ENCODE data around the gene MAFB. TPM values are rescaled to one million over a fixed set of nuclear protein-coding genes. Genes with fewer than 3 reads are reported as not detected.
"Not testable (repeated sequence)": the region's sequence is repeated elsewhere in the genome, so short reads cannot be mapped to it uniquely, and the experiment has no call there.

The MAFB gene
- 14.7 TPM for total RNA-seq
- long read RNA-seq, transcript MAFB-201 (1 exons, 3,393 nt): major isoform, 72 of 72 reads
- long read RNA-seq, partial matches to known transcripts: 0 of 72 reads
- long read RNA-seq, other reads (novel, unspliced or antisense): 0 of 72 reads

- peak; percentile 96 for DNase-seq
- ATAC-seq (ENCODE audit: poor library complexity): peak; percentile 85
- intact Hi-C loops (cut with DNase I): loop anchor here (10.0 kb wide), 2 partner anchors 405 to 805 kb away; no protein-coding TSS in a partner anchor
Observed at GRCh38 chr20:40689100-40689942, at the start of gene MAFB. Gene MAFB (minus strand): TSS chr20:40689236. CDS start chr20:40688850, 386 bp downstream.

GRCh38 chr20:40736468-40736867 lies 47.4 kb upstream of the MAFB start:
- intact Hi-C loops (cut with DNase I); ATAC-seq (ENCODE audit: poor library complexity); DNase-seq: not testable (repeated sequence)

- ATAC-seq (ENCODE audit: poor library complexity) (no peak), DNase-seq (no peak)
- intact Hi-C loops (cut with DNase I): no loop called here
Observed at GRCh38 chr20:40728996-40729395, 40.0 kb upstream of the MAFB start.

DNA sequence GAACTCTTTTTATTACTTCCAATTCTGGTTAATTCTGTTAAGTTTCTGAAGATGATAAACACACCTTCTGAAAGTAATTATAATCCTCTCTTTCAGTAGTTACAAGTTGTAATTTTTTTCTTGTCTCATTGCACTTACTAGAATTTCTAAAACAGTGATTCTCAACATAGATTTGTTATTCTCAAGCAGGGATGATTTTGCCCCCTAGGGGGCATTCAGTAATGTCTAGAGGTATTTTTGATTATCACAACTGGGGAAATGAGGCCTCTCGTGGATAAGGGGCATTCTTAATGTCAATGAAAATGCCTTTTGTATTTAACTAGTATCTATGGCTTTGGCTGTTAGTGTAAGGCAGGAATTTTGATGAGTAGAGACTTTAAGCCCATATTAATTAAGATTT lies 39.4 kb upstream of the MAFB start:
- no peak for DNase-seq
- intact Hi-C loops (cut with DNase I): no loop called here
- ATAC-seq (ENCODE audit: poor library complexity): no peak

DNA sequence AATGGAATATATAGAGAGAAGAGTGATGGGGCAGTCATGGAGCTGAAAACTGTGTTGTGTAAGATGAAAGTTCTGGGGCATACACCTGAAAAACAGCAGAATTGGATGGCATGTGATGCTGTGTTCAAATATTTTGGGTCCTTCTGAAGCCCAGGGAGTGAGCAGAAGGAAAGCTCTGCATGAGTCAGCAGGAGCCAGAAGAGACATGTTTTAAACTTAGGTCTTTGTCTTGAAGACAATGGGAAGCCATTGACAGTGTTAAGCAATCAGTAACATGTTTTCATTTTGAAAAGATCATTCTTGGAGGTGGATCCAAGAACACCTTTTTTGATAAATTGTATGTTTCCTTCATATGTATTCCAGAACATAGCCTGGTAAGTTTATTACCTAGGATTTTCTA lies 38.9 kb upstream of the MAFB start:
- intact Hi-C loops (cut with DNase I): no loop called here
- DNase-seq: no peak
- no peak for ATAC-seq (ENCODE audit: poor library complexity)

DNA sequence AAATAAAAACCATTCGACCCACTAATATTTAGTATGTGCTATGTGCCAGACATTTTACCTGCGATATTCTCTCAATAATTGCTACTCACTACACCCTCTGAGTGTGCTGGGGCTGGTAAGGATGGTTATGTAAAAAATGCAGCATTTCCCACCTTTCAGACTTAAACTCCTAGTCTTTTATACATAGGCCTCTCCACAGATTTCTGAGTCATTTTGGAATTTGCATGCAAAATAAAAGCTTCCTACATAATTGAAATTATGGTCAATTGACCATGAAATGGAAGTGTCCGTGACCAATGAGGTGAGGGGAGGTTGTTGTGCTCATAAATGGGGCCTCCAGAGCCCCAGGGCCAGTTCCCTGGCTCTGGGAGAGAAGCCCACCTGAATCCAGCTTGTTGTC lies 37.7 kb upstream of the MAFB start:
- intact Hi-C loops (cut with DNase I): no loop called here
- DNase-seq (no peak), ATAC-seq (ENCODE audit: poor library complexity) (no peak)

GRCh38 chr20:40724566-40724965 lies 35.5 kb upstream of the MAFB start:
- DNase-seq (no peak), ATAC-seq (ENCODE audit: poor library complexity) (no peak)
- intact Hi-C loops (cut with DNase I): no loop called here

DNA sequence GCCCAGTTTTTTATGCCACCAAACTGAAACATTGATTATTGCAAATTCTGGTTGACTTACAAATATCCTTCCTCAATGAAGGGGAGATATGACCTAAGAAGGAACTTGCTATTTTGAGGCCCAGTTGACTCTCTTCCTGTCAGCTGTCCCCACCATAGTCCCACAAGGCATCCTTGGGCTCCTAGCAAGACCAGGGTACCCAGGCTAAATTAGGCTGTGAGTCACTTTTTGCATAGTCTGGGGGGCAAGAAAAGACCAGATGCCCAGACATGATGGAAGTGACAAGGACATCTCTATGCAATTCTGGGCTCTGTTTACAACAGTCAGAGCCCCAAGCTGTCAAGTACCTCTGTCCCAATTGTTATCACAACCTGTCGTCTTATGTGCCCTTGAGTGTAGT lies 31.8 kb upstream of the MAFB start:
- intact Hi-C loops (cut with DNase I): no loop called here
- no peak for ATAC-seq (ENCODE audit: poor library complexity)

GRCh38 chr20:40720099-40720498 lies 31.1 kb upstream of the MAFB start:
- ATAC-seq (ENCODE audit: poor library complexity) (no peak), DNase-seq (no peak)
- intact Hi-C loops (cut with DNase I): no loop called here

More for the DNA sequence above, 31.8 kb upstream of the MAFB start:
- no peak for DNase-seq

DNA sequence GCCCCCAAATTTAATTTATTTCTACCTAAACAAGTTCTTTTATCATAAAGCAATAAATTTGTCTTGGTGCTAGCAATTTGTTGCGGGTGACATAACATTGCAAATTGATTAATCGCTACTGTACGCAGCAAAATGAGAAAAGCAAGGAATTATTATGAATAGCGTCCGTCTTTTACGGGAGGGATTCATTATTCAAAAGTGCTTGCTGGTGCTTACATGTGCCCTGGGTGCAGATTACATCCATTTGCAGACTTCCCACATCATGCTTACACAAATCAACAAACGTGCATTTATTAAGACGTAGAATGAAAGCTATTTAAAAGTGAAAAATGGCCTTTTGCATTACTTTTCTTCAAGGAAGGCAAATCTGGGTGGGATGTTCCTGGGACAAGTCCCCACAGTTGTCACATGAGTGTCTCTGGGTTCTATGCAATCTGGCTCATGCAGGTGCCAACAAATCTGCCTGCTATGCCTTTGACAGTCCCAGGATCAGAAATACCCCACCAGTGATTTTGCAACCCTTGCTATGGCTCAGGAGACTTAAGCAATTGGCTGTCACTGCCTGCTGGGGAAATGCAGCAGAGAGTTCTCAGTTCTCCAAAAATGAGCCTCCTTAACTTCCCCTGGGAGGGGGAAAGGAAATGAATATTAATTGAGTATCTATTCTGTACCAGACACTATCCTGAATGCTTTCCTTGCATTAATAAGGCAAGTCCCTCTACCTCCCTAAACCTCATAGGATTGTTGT lies 30.1 kb upstream of the MAFB start:
- ATAC-seq (ENCODE audit: poor library complexity) (peak; percentile 49), DNase-seq (no peak)
- intact Hi-C loops (cut with DNase I): no loop called here

- ATAC-seq (ENCODE audit: poor library complexity) (no peak), DNase-seq (no peak)
- intact Hi-C loops (cut with DNase I): no loop called here
Observed at GRCh38 chr20:40718214-40718977, 29.4 kb upstream of the MAFB start.

- intact Hi-C loops (cut with DNase I): no loop called here
- ATAC-seq (ENCODE audit: poor library complexity): no peak
- no peak for DNase-seq
Observed at GRCh38 chr20:40717343-40717865, 28.4 kb upstream of the MAFB start.

DNA sequence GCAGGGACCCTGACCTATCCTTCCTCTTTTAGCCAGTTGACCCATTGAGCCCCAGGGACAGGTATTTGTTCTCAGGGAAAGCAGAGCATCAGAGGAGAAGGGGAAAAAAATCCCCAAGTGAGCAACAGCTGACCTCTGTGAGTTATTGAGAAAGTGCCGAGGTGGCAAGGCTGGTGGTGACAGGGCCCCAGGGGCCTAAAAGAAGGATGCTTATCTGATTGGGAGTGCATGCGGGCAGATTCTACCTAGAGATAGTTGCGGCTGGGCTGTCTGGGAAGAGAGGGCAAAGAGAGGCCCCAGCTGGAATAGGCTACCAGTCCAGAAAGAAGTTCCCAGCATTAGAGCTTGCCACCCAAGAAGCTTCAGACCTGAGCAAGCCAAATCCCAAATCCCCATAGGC lies 26.5 kb upstream of the MAFB start:
- DNase-seq (no peak), ATAC-seq (ENCODE audit: poor library complexity) (no peak)
- intact Hi-C loops (cut with DNase I): no loop called here

GRCh38 chr20:40714916-40715315 lies 25.9 kb upstream of the MAFB start:
- ATAC-seq (ENCODE audit: poor library complexity) (no peak), DNase-seq (no peak)
- intact Hi-C loops (cut with DNase I): no loop called here

DNA sequence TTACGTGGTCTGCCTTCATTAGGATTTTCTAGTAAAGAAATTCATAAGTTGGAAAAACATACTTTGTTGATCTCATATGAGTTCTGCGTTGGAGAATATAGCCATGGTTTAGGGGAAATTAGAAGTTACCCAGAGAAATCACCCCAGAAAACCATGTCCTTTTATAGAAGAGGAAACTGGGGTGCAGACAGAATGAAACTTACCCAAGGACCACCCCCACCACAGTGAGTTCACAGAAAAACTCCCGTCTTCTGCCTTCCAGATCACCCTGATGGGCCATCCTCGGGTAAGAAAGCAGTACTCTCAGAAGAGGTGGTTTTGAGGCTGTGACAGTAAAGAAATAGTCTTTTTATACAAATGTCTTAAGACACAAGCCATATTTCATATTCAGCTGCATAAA lies 25.1 kb upstream of the MAFB start:
- no peak for DNase-seq
- intact Hi-C loops (cut with DNase I): no loop called here
- ATAC-seq (ENCODE audit: poor library complexity): no peak

DNA sequence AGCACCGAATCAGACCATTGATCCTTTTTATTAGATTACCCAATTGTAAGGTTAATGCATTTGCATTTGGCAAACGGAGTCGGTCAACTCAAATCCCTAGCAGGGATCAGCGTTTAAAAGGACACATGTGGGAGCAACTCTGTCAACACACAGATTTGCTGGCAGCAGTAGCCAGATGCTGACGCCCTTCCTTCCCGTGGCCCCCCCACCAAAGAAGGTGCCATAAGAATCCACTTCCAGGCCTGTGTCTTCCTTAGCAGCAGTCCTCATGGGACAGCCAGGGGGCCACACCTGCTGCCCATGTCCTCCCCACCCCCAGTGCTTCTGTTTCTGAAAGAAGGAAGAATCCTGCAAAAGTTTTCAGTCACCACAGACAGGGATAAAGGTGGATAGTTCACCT lies 24.5 kb upstream of the MAFB start:
- intact Hi-C loops (cut with DNase I): no loop called here
- ATAC-seq (ENCODE audit: poor library complexity): no peak
- DNase-seq: no peak

- ATAC-seq (ENCODE audit: poor library complexity): no peak
- intact Hi-C loops (cut with DNase I): no loop called here
- DNase-seq: no peak
Observed at GRCh38 chr20:40711079-40711478, 22.0 kb upstream of the MAFB start.

DNA sequence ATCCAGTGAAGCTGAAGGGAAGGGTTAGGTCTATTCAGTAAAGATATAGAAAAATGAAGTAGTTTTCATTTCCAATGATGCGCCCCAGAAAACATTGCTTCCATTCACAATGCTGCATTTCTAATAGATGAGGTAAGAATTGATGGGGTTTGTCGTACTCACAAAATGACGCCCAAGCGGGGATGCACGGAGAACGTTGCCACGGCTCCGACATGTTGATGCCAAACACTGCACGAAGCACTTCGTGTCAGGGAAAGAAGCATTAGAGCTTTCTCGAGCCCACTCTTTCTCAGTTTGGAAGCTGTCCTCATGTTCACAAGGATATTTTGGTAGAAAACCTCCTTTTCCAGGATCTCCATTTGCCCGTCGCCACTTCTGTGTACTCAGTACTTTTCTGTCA lies 21.6 kb upstream of the MAFB start:
- intact Hi-C loops (cut with DNase I): no loop called here
- DNase-seq: no peak

More for the DNA sequence above, 21.6 kb upstream of the MAFB start:
- ATAC-seq (ENCODE audit: poor library complexity): no peak
